Stomach smooth muscle (tissue), 2 donors: ENCODE results near the gene TK1.
"Not testable (repeated sequence)": the region's sequence is repeated elsewhere in the genome, so short reads cannot be mapped to it uniquely, and the experiment has no call there.

Experiments used
- H3K27ac ChIP-seq: one replicate; pipeline ENCODE4 v1.7.0; 2013; ENCODE audit warnings: mild to moderate bottlenecking, low read length, inconsistent platforms
- H3K27me3 ChIP-seq, 2 donors: one replicate each; pipeline ENCODE4 v1.7.0; 2013; ENCODE audit warnings: low read length in 2 of 2; ENCODE audit not compliant: insufficient read depth in 2 of 2, control insufficient read depth in 1 of 2
- H3K36me3 ChIP-seq, 2 donors: one replicate each; pipeline ENCODE4 v1.7.0; 2013; ENCODE audit warnings: low read length in 2 of 2; ENCODE audit not compliant: control insufficient read depth in 2 of 2, insufficient read depth in 2 of 2
- H3K4me1 ChIP-seq: one replicate; pipeline ENCODE4 v1.7.0; 2013; ENCODE audit warnings: low read length; ENCODE audit not compliant: control insufficient read depth, insufficient read depth
- H3K4me3 ChIP-seq, 2 donors: one replicate each; pipeline ENCODE4 v1.7.0; 2013; ENCODE audit warnings: low read length in 2 of 2
- H3K9ac ChIP-seq, 2 donors: one replicate each; pipeline ENCODE4 v1.7.0; 2013; ENCODE audit warnings: low read length in 2 of 2, mild to moderate bottlenecking in 1 of 2
- H3K9me3 ChIP-seq, 2 donors: one replicate each; pipeline ENCODE4 v1.7.0; 2013; ENCODE audit warnings: low read length in 2 of 2; ENCODE audit not compliant: control insufficient read depth in 2 of 2
- donor health status: healthy.
- donor health status: Pancreatic carcinoma.

TK1 gene

GRCh38 chr17:78146471-78146869, 40.4 kb downstream of the TK1 start:
- H3K9me3 ChIP-seq, result no peaks in the 10 kb centered on the region
- H3K27ac ChIP-seq, result no peak overlapping the region
- H3K9ac ChIP-seq, result no peak overlapping the region
- peaks cover 0 to 1% of the 10 kb centered on the region in 2 donors for H3K27me3 ChIP-seq
- no peak overlapping the region for H3K4me3 ChIP-seq
- no peaks in the 10 kb centered on the region for H3K36me3 ChIP-seq
- H3K4me1 ChIP-seq, result peaks cover 26% of the 10 kb centered on the region

- no peaks in the 10 kb centered on the region for H3K36me3 ChIP-seq
- no peak overlapping the region for H3K27ac ChIP-seq
- H3K9me3 ChIP-seq, result no peaks in the 10 kb centered on the region
- H3K4me1 ChIP-seq, result peaks cover 28% of the 10 kb centered on the region
- peak overlapping the region in 1 of 2 donors; percentile 44 for H3K4me3 ChIP-seq
- peaks cover 0 to 4% of the 10 kb centered on the region in 2 donors for H3K27me3 ChIP-seq
- peak overlapping the region in 1 of 2 donors; percentile 33 for H3K9ac ChIP-seq
These were observed 41.9 kb downstream of the TK1 start for GRCh38 chr17:78144736-78145641.

GRCh38 chr17:78144147-78144719, 42.6 kb downstream of the TK1 start:
- peak overlapping the region in 1 of 2 donors; percentile 44 for H3K4me3 ChIP-seq
- H3K27me3 ChIP-seq, result peaks cover 0 to 4% of the 10 kb centered on the region in 2 donors
- no peak overlapping the region for H3K27ac ChIP-seq
- H3K4me1 ChIP-seq, result peaks cover 28% of the 10 kb centered on the region
- H3K9me3 ChIP-seq, result no peaks in the 10 kb centered on the region
- peak overlapping the region in 1 of 2 donors; percentile 33 for H3K9ac ChIP-seq
- no peaks in the 10 kb centered on the region for H3K36me3 ChIP-seq

GRCh38 chr17:78143214-78144146, 43.4 kb downstream of the TK1 start:
- peaks cover 0 to 4% of the 10 kb centered on the region in 2 donors for H3K27me3 ChIP-seq
- H3K9me3 ChIP-seq, result no peaks in the 10 kb centered on the region
- H3K4me1 ChIP-seq, result peaks cover 28% of the 10 kb centered on the region
- no peak overlapping the region for H3K4me3 ChIP-seq
- no peak overlapping the region for H3K27ac ChIP-seq
- no peak overlapping the region for H3K9ac ChIP-seq
- no peaks in the 10 kb centered on the region for H3K36me3 ChIP-seq

- Histone ChIP-seq H3K4me3 (no peak overlapping the region), H3K27ac (no peak overlapping the region), H3K9ac (no peak overlapping the region), H3K9me3 (no peaks in the 10 kb centered on the region), H3K4me1 (peaks cover 28% of the 10 kb centered on the region), H3K27me3 (peaks cover 0 to 4% of the 10 kb centered on the region in 2 donors), H3K36me3 (no peaks in the 10 kb centered on the region)
These were observed 44.6 kb downstream of the TK1 start for GRCh38 chr17:78142119-78142861.

- H3K27me3 ChIP-seq, result peaks cover 0 to 4% of the 10 kb centered on the region in 2 donors
- H3K9me3 ChIP-seq, result no peaks in the 10 kb centered on the region
- H3K27ac ChIP-seq, result no peak overlapping the region
- no peaks in the 10 kb centered on the region for H3K36me3 ChIP-seq
- peaks cover 28% of the 10 kb centered on the region for H3K4me1 ChIP-seq
- no peak overlapping the region for H3K4me3 ChIP-seq
- H3K9ac ChIP-seq, result no peak overlapping the region
These were observed 45.3 kb downstream of the TK1 start for GRCh38 chr17:78141437-78142118.

GRCh38 chr17:78140169-78141051, 46.4 kb downstream of the TK1 start:
- H3K36me3 ChIP-seq, result no peaks in the 10 kb centered on the region
- peaks cover 0 to 4% of the 10 kb centered on the region in 2 donors for H3K27me3 ChIP-seq
- H3K9ac ChIP-seq, result no peak overlapping the region
- no peaks in the 10 kb centered on the region for H3K9me3 ChIP-seq
- H3K4me3 ChIP-seq, result no peak overlapping the region
- H3K4me1 ChIP-seq, result peaks cover 26% of the 10 kb centered on the region
- H3K27ac ChIP-seq, result no peak overlapping the region

GRCh38 chr17:78139861-78140168, 47.0 kb downstream of the TK1 start:
- not testable (repeated sequence) for H3K27ac ChIP-seq, H3K9ac ChIP-seq, H3K27me3 ChIP-seq, H3K4me3 ChIP-seq, H3K36me3 ChIP-seq, H3K9me3 ChIP-seq
- H3K4me1 ChIP-seq, result peaks cover 20% of the 10 kb centered on the region
